Liver (tissue), 3 donors: ENCODE data around the gene WASF1.

Experiments
- EGR1 ChIP-seq, 2 donors: IDR thresholded peaks; 2 replicates each; pipeline ENCODE4 v1.6.1; 2016 to 2018; ENCODE audit warnings: antibody characterized with exemption in 2 of 2, low read depth in 2 of 2
- FOXA1 ChIP-seq: IDR thresholded peaks from 2 replicates; pipeline ENCODE4 v1.6.1; 2016; ENCODE audit warnings: antibody characterized with exemption
- GABPA ChIP-seq, 2 donors: IDR thresholded peaks in 1 of 2; conservative IDR thresholded peaks in 1 of 2; 2 replicates each; pipeline ENCODE4 v1.6.1; 2016; ENCODE audit warnings: antibody characterized with exemption in 2 of 2, mild to moderate bottlenecking in 1 of 2, moderate library complexity in 1 of 2
- HNF4A ChIP-seq, 2 donors: conservative IDR thresholded peaks; 2 replicates each; pipeline ENCODE4 v1.6.1; 2016; ENCODE audit warnings: antibody characterized with exemption in 2 of 2, mild to moderate bottlenecking in 2 of 2
- HNF4G ChIP-seq: IDR thresholded peaks from 2 replicates; pipeline ENCODE4 v1.6.1; 2016; ENCODE audit warnings: antibody characterized with exemption
- RAD21 ChIP-seq, 2 donors: IDR thresholded peaks; 2 replicates each; pipeline ENCODE4 v1.6.1; 2016; ENCODE audit warnings: antibody characterized with exemption in 2 of 2, mild to moderate bottlenecking in 2 of 2
- SP1 ChIP-seq: IDR thresholded peaks from 2 replicates; pipeline ENCODE4 v1.6.1; 2018; ENCODE audit warnings: antibody characterized with exemption, mild to moderate bottlenecking
- TAF1 ChIP-seq: conservative IDR thresholded peaks from 2 replicates; pipeline ENCODE4 v1.6.1; 2016; ENCODE audit warnings: antibody characterized with exemption, mild to moderate bottlenecking
- YY1 ChIP-seq: IDR thresholded peaks from 2 replicates; pipeline ENCODE4 v1.6.1; 2016; ENCODE audit warnings: antibody characterized with exemption, mild to moderate bottlenecking
- TF ChIP-seq, protein P1 (sequence below): fragments of 150-350 bp; IDR thresholded peaks from 2 replicates; pipeline ENCODE4 v1.5.1; 2017; ENCODE audit warnings: improper control_type of control experiment, low read depth, low read length; ENCODE audit not compliant: missing input control
- TF ChIP-seq, protein P2 (sequence below): IDR thresholded peaks from 2 replicates; pipeline ENCODE4 v1.6.1; 2016; ENCODE audit warnings: antibody characterized with exemption
- TF ChIP-seq, protein P3 (sequence below): IDR thresholded peaks from 2 replicates; pipeline ENCODE4 v1.6.1; 2016; ENCODE audit warnings: antibody characterized with exemption
- TF ChIP-seq, protein P4 (sequence below): IDR thresholded peaks from 2 replicates; pipeline ENCODE4 v1.6.1; 2016; ENCODE audit warnings: antibody characterized with exemption, mild to moderate bottlenecking
- TF ChIP-seq, protein P5 (sequence below): IDR thresholded peaks from 2 replicates; pipeline ENCODE4 v1.6.1; 2016; ENCODE audit warnings: antibody characterized with exemption
- donor health status: healthy.
- donor health status: healthy.

DNA sequence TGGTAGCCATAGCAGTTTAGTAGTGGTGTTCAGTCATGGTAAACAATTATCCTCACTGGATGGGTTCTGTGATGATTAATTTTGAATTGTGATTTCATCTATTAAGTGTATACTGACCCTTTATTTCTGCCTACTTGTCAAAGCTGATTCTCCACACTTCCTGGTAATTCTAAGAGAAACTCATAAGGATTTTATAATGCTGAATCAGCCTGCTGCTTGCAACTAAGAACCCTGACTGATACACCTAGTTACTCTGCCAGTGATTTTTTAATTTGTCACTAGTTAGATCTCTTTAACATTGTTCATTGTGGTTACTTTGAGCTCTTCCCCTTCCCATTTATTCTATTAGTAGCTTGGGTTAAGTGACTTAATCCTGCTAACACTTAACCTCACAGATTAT is 9.3 kb upstream of the WASF1 start:
- TF ChIP-seq, protein P1, sequence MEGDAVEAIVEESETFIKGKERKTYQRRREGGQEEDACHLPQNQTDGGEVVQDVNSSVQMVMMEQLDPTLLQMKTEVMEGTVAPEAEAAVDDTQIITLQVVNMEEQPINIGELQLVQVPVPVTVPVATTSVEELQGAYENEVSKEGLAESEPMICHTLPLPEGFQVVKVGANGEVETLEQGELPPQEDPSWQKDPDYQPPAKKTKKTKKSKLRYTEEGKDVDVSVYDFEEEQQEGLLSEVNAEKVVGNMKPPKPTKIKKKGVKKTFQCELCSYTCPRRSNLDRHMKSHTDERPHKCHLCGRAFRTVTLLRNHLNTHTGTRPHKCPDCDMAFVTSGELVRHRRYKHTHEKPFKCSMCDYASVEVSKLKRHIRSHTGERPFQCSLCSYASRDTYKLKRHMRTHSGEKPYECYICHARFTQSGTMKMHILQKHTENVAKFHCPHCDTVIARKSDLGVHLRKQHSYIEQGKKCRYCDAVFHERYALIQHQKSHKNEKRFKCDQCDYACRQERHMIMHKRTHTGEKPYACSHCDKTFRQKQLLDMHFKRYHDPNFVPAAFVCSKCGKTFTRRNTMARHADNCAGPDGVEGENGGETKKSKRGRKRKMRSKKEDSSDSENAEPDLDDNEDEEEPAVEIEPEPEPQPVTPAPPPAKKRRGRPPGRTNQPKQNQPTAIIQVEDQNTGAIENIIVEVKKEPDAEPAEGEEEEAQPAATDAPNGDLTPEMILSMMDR = no peak
- TF ChIP-seq, protein P2, sequence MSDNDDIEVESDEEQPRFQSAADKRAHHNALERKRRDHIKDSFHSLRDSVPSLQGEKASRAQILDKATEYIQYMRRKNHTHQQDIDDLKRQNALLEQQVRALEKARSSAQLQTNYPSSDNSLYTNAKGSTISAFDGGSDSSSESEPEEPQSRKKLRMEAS = no peak
- TF ChIP-seq, protein P3, sequence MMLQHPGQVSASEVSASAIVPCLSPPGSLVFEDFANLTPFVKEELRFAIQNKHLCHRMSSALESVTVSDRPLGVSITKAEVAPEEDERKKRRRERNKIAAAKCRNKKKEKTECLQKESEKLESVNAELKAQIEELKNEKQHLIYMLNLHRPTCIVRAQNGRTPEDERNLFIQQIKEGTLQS = no peak
- TF ChIP-seq YY1 = no peak
- TF ChIP-seq SP1 = no peak
- TF ChIP-seq EGR1 (IDR thresholded peaks at IDR 0.05; ENCODE audit: low read depth in 2 of 2) = no peak
- no peak for TF ChIP-seq GABPA (IDR thresholded peaks at IDR 0.05 in 1 of 2, conservative IDR thresholded peaks at IDR 0.05 in 1 of 2)
- TF ChIP-seq RAD21 (IDR thresholded peaks at IDR 0.05) = no peak
- TF ChIP-seq, protein P4, sequence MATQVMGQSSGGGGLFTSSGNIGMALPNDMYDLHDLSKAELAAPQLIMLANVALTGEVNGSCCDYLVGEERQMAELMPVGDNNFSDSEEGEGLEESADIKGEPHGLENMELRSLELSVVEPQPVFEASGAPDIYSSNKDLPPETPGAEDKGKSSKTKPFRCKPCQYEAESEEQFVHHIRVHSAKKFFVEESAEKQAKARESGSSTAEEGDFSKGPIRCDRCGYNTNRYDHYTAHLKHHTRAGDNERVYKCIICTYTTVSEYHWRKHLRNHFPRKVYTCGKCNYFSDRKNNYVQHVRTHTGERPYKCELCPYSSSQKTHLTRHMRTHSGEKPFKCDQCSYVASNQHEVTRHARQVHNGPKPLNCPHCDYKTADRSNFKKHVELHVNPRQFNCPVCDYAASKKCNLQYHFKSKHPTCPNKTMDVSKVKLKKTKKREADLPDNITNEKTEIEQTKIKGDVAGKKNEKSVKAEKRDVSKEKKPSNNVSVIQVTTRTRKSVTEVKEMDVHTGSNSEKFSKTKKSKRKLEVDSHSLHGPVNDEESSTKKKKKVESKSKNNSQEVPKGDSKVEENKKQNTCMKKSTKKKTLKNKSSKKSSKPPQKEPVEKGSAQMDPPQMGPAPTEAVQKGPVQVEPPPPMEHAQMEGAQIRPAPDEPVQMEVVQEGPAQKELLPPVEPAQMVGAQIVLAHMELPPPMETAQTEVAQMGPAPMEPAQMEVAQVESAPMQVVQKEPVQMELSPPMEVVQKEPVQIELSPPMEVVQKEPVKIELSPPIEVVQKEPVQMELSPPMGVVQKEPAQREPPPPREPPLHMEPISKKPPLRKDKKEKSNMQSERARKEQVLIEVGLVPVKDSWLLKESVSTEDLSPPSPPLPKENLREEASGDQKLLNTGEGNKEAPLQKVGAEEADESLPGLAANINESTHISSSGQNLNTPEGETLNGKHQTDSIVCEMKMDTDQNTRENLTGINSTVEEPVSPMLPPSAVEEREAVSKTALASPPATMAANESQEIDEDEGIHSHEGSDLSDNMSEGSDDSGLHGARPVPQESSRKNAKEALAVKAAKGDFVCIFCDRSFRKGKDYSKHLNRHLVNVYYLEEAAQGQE = no peak
- no peak for TF ChIP-seq TAF1
- TF ChIP-seq, protein P5, sequence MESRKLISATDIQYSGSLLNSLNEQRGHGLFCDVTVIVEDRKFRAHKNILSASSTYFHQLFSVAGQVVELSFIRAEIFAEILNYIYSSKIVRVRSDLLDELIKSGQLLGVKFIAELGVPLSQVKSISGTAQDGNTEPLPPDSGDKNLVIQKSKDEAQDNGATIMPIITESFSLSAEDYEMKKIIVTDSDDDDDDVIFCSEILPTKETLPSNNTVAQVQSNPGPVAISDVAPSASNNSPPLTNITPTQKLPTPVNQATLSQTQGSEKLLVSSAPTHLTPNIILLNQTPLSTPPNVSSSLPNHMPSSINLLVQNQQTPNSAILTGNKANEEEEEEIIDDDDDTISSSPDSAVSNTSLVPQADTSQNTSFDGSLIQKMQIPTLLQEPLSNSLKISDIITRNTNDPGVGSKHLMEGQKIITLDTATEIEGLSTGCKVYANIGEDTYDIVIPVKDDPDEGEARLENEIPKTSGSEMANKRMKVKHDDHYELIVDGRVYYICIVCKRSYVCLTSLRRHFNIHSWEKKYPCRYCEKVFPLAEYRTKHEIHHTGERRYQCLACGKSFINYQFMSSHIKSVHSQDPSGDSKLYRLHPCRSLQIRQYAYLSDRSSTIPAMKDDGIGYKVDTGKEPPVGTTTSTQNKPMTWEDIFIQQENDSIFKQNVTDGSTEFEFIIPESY = no peak
- no peak for TF ChIP-seq HNF4A (conservative IDR thresholded peaks at IDR 0.05)
- TF ChIP-seq HNF4G = no peak
- no peak for TF ChIP-seq FOXA1
